Endothelial cell of umbilical vein (primary cell): Measurements from ENCODE around the gene SLC4A5. TPM values are rescaled to one million over a fixed set of nuclear protein-coding genes. Genes with fewer than 3 reads are reported as not detected.

Experiments used
- BruUV-seq: library from RNA; stranded (reverse); fragments of 400-500 nt; replicated peaks from 2 replicates; lab custom pipeline; 2021; lab: Mats Ljungman, UMichigan
- CTCF ChIA-PET: fragments of 300-600, 350-600 bp; sonication (Branson Sonifier 250); formaldehyde crosslinking; loops from one replicate; lab custom pipeline; 2021; ENCODE audit warnings: antibody characterized with exemption, inconsistent platforms; lab: Charles Lee
- POLR2A ChIA-PET: fragments of 300-600, 350-600 bp; sonication (Branson Sonifier 250); formaldehyde crosslinking; loops from one replicate; lab custom pipeline; 2021; ENCODE audit warnings: antibody characterized with exemption, inconsistent platforms; lab: Charles Lee
- DNase-seq: peaks from one replicate; pipeline ENCODE4 v3.0.0-alpha.2; 2011; ENCODE audit warnings: low read depth, low spot score
- FAIRE-seq: peaks from 2 replicates; lab custom pipeline; 2011; peaks lifted over from hg19 to GRCh38; lab: Jason Lieb, UNC
- H2AFZ ChIP-seq: 2 replicates; pipeline ENCODE4 v1.6.0; 2012; ENCODE audit warnings: low read depth, low read length, control low read depth, inconsistent platforms
- H3K27ac ChIP-seq: 2 replicates; pipeline ENCODE4 v1.5.1; 2011; ENCODE audit warnings: low read depth, mild to moderate bottlenecking, control low read depth, low read length, moderate library complexity; ENCODE audit not compliant: insufficient read depth
- H3K27me3 ChIP-seq, 2 experiments: 2 replicates each; pipeline versions ENCODE4 v1.6.0 to v1.6.1; 2011; ENCODE audit warnings: low read length in 2 of 2, mixed read lengths in 1 of 2; ENCODE audit not compliant: control insufficient read depth in 2 of 2, insufficient read depth in 2 of 2
- H3K36me3 ChIP-seq, 2 experiments: 2 replicates in 1 of 2; 3 replicates in 1 of 2; pipeline ENCODE4 v1.5.1; 2011; ENCODE audit warnings: low read length in 2 of 2, mild to moderate bottlenecking in 1 of 2, moderate library complexity in 1 of 2; ENCODE audit not compliant: control insufficient read depth in 2 of 2, insufficient read depth in 2 of 2; ENCODE audit errors: extremely low read depth in 1 of 2
- H3K4me1 ChIP-seq: 3 replicates; pipeline ENCODE4 v1.5.1; 2011; ENCODE audit warnings: mild to moderate bottlenecking, low read length; ENCODE audit not compliant: control insufficient read depth, insufficient read depth; ENCODE audit errors: extremely low read depth
- H3K4me2 ChIP-seq: 2 replicates; pipeline ENCODE4 v1.6.1; 2011; ENCODE audit warnings: low read length, control low read depth, mixed read lengths; ENCODE audit not compliant: insufficient read depth
- H3K4me3 ChIP-seq, 3 experiments: fragments of 200-600 bp in 1 of 3; sonication (generic), shearing (Covaris generic) in 1 of 3; replicated peaks in 1 of 3; 2 replicates each; pipeline ENCODE4 v1.5.1; 2011 to 2016; ENCODE audit warnings: control low read depth in 3 of 3, low read length in 3 of 3, mild to moderate bottlenecking in 2 of 3, inconsistent platforms in 1 of 3, low read depth in 1 of 3, moderate library complexity in 1 of 3; ENCODE audit not compliant: insufficient read depth in 1 of 3
- H3K79me2 ChIP-seq: 2 replicates; pipeline ENCODE4 v1.6.0; 2012; ENCODE audit warnings: low read length, inconsistent platforms; ENCODE audit not compliant: control insufficient read depth, insufficient read depth
- H3K9ac ChIP-seq: replicated peaks from 2 replicates; pipeline ENCODE3; 2011; ENCODE audit warnings: low read length, control low read depth; ENCODE audit not compliant: insufficient read depth; ENCODE audit errors: extremely low read depth
- H3K9me1 ChIP-seq: replicated peaks from 3 replicates; pipeline ENCODE4 v1.6.0; 2011; ENCODE audit warnings: mild to moderate bottlenecking, low read length; ENCODE audit not compliant: control insufficient read depth, insufficient read depth; ENCODE audit errors: extremely low read depth
- H3K9me3 ChIP-seq: replicated peaks from 2 replicates; pipeline ENCODE4 v1.5.1; 2012; ENCODE audit warnings: low read length, inconsistent platforms; ENCODE audit not compliant: control insufficient read depth, insufficient read depth
- H4K20me1 ChIP-seq: replicated peaks from 2 replicates; pipeline ENCODE3; 2011; ENCODE audit warnings: mild to moderate bottlenecking, low read length; ENCODE audit not compliant: control insufficient read depth, insufficient read depth; ENCODE audit errors: extremely low read depth
- EZH2 ChIP-seq: IDR thresholded peaks from 2 replicates; pipeline ENCODE4 v1.6.1; 2012; ENCODE audit warnings: borderline replicate concordance, low read depth, mild to moderate bottlenecking, moderate library complexity, low read length, inconsistent platforms; ENCODE audit not compliant: severe bottlenecking
- FOS ChIP-seq: IDR thresholded peaks from 2 replicates; pipeline ENCODE4 v1.6.1; 2011; ENCODE audit warnings: mild to moderate bottlenecking, low read length, moderate library complexity, borderline replicate concordance; ENCODE audit not compliant: insufficient read depth
- GATA2 ChIP-seq: IDR thresholded peaks from 2 replicates; pipeline ENCODE4 v1.7.0; 2011; ENCODE audit warnings: low read depth, mild to moderate bottlenecking, moderate library complexity, mixed read lengths, low read length; ENCODE audit not compliant: insufficient read length, insufficient read depth
- JUN ChIP-seq: IDR thresholded peaks from 2 replicates; pipeline ENCODE4 v1.6.1; 2011; ENCODE audit warnings: borderline replicate concordance, low read depth; ENCODE audit not compliant: insufficient read length, insufficient read depth
- MYC ChIP-seq: IDR thresholded peaks from one replicate; pipeline ENCODE4 v1.6.1; 2011; ENCODE audit warnings: mild to moderate bottlenecking, low read depth, low read length
- POLR2A ChIP-seq: IDR thresholded peaks from 2 replicates; pipeline ENCODE4 v1.6.1; 2012; ENCODE audit warnings: low read depth, mild to moderate bottlenecking, control low read depth, low read length
- POLR2AphosphoS5 ChIP-seq: IDR thresholded peaks from 2 replicates; pipeline ENCODE4 v1.6.1; 2012; ENCODE audit warnings: low read depth, mild to moderate bottlenecking, control low read depth, low read length, moderate library complexity; ENCODE audit not compliant: insufficient read depth
- dilution Hi-C: fragments of 300-500 bp; cut with MboI; formaldehyde crosslinking; loops from one replicate; pipeline ENCODE4 v1.15.0; 2019; ENCODE audit warnings: low sequenced_read_pairs; ENCODE audit not compliant: extremely low pct_ligation_motif_present
- intact Hi-C: fragments of 100-400 bp; cut with micrococcal nuclease; formaldehyde crosslinking; loops from one replicate; pipeline ENCODE4 v1.10.0; 2022
- polyA plus RNA-seq, 4 experiments: library from polyadenylated mRNA; depleted of rRNA in 3 of 4; stranded (reverse) in 3 of 4; unstranded in 1 of 4; fragments of >200 nt; gene quantifications; 2 replicates each; pipeline versions ENCODE4 v1.2.1 to v1.2.3, GENCODE V29; 2011 to 2012; ENCODE audit warnings: missing spikeins in 1 of 4
- total RNA-seq: library from RNA; stranded (reverse); gene quantifications from 2 replicates; pipeline ENCODE4 v1.2.3, GENCODE V29; 2021
- TF ChIP-seq, protein P1 (sequence below): IDR thresholded peaks from 2 replicates; pipeline ENCODE4 v1.6.1; 2011; ENCODE audit not compliant: insufficient read depth, insufficient read length
- TF ChIP-seq, protein P2 (sequence below), 2 donors: IDR thresholded peaks; 1 replicate in 1 of 2; 2 replicates in 1 of 2; pipeline ENCODE4 v1.5.1; 2011; ENCODE audit warnings: low read length in 2 of 2, mild to moderate bottlenecking in 2 of 2, moderate library complexity in 2 of 2, control low read depth in 1 of 2, inconsistent platforms in 1 of 2, low read depth in 1 of 2; ENCODE audit not compliant: insufficient read depth in 1 of 2; ENCODE audit errors: extremely low read depth in 1 of 2

The SLC4A5 gene
- total and polyA plus RNA-seq, 2 donors (not counting 3 experiments of a cell fraction or from before 2014, with no cell fraction given), result 0.12 to 0.97 TPM

DNA sequence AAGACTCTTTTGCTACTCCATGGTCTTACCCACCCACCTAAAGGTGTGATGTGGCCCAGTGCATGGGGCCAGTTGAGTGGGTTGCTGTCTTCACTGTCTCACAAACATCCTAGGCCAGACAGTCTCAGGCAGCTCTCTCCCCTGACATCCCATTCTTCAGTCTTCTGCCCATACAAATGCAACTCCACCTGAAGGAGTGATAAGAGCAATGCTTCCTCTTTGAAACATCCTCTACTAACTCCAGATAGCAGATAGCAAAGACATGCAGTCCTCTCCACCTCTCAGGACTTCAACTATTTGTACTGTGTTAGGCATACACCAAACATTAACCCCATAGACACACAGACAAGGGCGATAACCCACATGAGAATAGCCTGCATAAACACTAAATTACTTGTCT, 73.5 kb downstream of the SLC4A5 start:
- H3K4me2 ChIP-seq, result no peak overlapping the region
- peaks cover 2 to 6% of the 10 kb centered on the region in 2 experiments for H3K27me3 ChIP-seq
- dilution Hi-C loops, result no loop called here
- no peak overlapping the region for H3K4me3 ChIP-seq
- no peaks in the 10 kb centered on the region for H3K4me1 ChIP-seq
- TF ChIP-seq, protein P1, sequence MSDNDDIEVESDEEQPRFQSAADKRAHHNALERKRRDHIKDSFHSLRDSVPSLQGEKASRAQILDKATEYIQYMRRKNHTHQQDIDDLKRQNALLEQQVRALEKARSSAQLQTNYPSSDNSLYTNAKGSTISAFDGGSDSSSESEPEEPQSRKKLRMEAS, result no peak
- no peak for TF ChIP-seq EZH2
- TF ChIP-seq, protein P2, sequence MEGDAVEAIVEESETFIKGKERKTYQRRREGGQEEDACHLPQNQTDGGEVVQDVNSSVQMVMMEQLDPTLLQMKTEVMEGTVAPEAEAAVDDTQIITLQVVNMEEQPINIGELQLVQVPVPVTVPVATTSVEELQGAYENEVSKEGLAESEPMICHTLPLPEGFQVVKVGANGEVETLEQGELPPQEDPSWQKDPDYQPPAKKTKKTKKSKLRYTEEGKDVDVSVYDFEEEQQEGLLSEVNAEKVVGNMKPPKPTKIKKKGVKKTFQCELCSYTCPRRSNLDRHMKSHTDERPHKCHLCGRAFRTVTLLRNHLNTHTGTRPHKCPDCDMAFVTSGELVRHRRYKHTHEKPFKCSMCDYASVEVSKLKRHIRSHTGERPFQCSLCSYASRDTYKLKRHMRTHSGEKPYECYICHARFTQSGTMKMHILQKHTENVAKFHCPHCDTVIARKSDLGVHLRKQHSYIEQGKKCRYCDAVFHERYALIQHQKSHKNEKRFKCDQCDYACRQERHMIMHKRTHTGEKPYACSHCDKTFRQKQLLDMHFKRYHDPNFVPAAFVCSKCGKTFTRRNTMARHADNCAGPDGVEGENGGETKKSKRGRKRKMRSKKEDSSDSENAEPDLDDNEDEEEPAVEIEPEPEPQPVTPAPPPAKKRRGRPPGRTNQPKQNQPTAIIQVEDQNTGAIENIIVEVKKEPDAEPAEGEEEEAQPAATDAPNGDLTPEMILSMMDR (IDR thresholded peaks at IDR 0.05; ENCODE audit: extremely low read depth in 1 of 2, insufficient read depth in 1 of 2, low read depth in 1 of 2, low read length in 2 of 2), result no peak
- TF ChIP-seq POLR2AphosphoS5, result no peak
- no peak for TF ChIP-seq FOS
- TF ChIP-seq GATA2, result no peak
- no peak for TF ChIP-seq POLR2A
- TF ChIP-seq JUN, result no peak
- TF ChIP-seq MYC, result no peak
- H4K20me1 ChIP-seq, result no peaks in the 10 kb centered on the region
- H3K79me2 ChIP-seq, result no peaks in the 10 kb centered on the region
- CTCF ChIA-PET, result interaction anchor here (1.2 to 2.3 kb wide), 2 partner anchors 8 to 20 kb away, joined by 3 to 14 read pairs; no protein-coding TSS in a partner anchor
- no peak for FAIRE-seq
- H2AFZ ChIP-seq, result no peak overlapping the region
- no peak overlapping the region for H3K9ac ChIP-seq
- POLR2A ChIA-PET, result no interaction called here
- DNase-seq, result no peak
- H3K9me1 ChIP-seq, result no peaks in the 10 kb centered on the region
- no peaks in the 10 kb centered on the region for H3K36me3 ChIP-seq
- intact Hi-C loops, result no loop called here
- no peak overlapping the region for H3K27ac ChIP-seq
- no TSS peak for BruUV-seq
- H3K9me3 ChIP-seq, result no peaks in the 10 kb centered on the region
